ENCODE data around the gene MYOCD. TPM values are rescaled to one million over a fixed set of nuclear protein-coding genes. Genes with fewer than 3 reads are reported as not detected.

The MYOCD gene
- total RNA-seq, 6 experiments from 2014 or later = 0.07 to 2.4 (median 0.11) TPM

GRCh38 chr17:12759090-12759489 lies 93.4 kb downstream of the MYOCD start:
- Histone ChIP-seq H3K27me3 (no peaks in the 10 kb centered on the region), H3K27ac (no peak overlapping the region), H3K36me3 (no peaks in the 10 kb centered on the region), H3K4me3 (no peak overlapping the region), H3K9me3 (no peaks in the 10 kb centered on the region), H3K4me1 (no peaks in the 10 kb centered on the region)
- intact Hi-C loops (cut with DNase I) = no loop called here
- TF ChIP-seq POLR2A (IDR thresholded peaks at IDR 0.05) = no peak
- no peak for TF ChIP-seq CTCF (IDR thresholded peaks at IDR 0.05)
- WGBS (ENCODE audit: insufficient coverage, low coverage, low lambda C conversion rate, missing lambda C conversion rate) = 50% methylated on average over 2 of the region's 2 CpGs
- ATAC-seq = no peak
- no peak for DNase-seq

- ATAC-seq (no peak), DNase-seq (no peak)
- TF ChIP-seq POLR2A (IDR thresholded peaks at IDR 0.05) (no peak), CTCF (IDR thresholded peaks at IDR 0.05) (no peak)
- Histone ChIP-seq H3K4me1 (no peaks in the 10 kb centered on the region), H3K27me3 (no peaks in the 10 kb centered on the region), H3K4me3 (no peak overlapping the region), H3K36me3 (no peaks in the 10 kb centered on the region), H3K9me3 (no peaks in the 10 kb centered on the region), H3K27ac (no peak overlapping the region)
- intact Hi-C loops (cut with DNase I) = no loop called here
- WGBS (ENCODE audit: insufficient coverage, low coverage, low lambda C conversion rate, missing lambda C conversion rate) = 43% methylated on average over 6 of the region's 6 CpGs
Observed at GRCh38 chr17:12765548-12765947, 99.9 kb downstream of the MYOCD start.

GRCh38 chr17:12768255-12768654 lies 102.6 kb downstream of the MYOCD start:
- no peaks in the 10 kb centered on the region for H3K36me3 ChIP-seq
- H3K27me3 ChIP-seq = no peaks in the 10 kb centered on the region
- no peaks in the 10 kb centered on the region for H3K9me3 ChIP-seq
- 48% methylated on average over 4 of the region's 4 CpGs for WGBS (ENCODE audit: insufficient coverage, low coverage, low lambda C conversion rate, missing lambda C conversion rate)
- no peak overlapping the region for H3K27ac ChIP-seq
- no peaks in the 10 kb centered on the region for H3K4me1 ChIP-seq
- TF ChIP-seq POLR2A (IDR thresholded peaks at IDR 0.05) (no peak), CTCF (IDR thresholded peaks at IDR 0.05) (no peak)
- DNase-seq (no peak), ATAC-seq (no peak)
- H3K4me3 ChIP-seq = no peak overlapping the region
- intact Hi-C loops (cut with DNase I) = no loop called here

- Histone ChIP-seq H3K4me3 (no peak overlapping the region), H3K9me3 (no peaks in the 10 kb centered on the region), H3K27me3 (no peaks in the 10 kb centered on the region), H3K36me3 (no peaks in the 10 kb centered on the region), H3K4me1 (no peaks in the 10 kb centered on the region), H3K27ac (no peak overlapping the region)
- intact Hi-C loops (cut with DNase I) = no loop called here
- no peak for TF ChIP-seq CTCF (IDR thresholded peaks at IDR 0.05)
- TF ChIP-seq POLR2A (IDR thresholded peaks at IDR 0.05) = no peak
- 86% methylated on average over 4 of the region's 6 CpGs for WGBS (ENCODE audit: insufficient coverage, low coverage, low lambda C conversion rate, missing lambda C conversion rate)
- ATAC-seq = no peak
- DNase-seq = no peak
Observed at GRCh38 chr17:12769981-12770380, 104.3 kb downstream of the MYOCD start.

- Histone ChIP-seq H3K9me3 (no peaks in the 10 kb centered on the region), H3K4me1 (no peaks in the 10 kb centered on the region), H3K36me3 (no peaks in the 10 kb centered on the region), H3K27ac (no peak overlapping the region), H3K27me3 (no peaks in the 10 kb centered on the region), H3K4me3 (no peak overlapping the region)
- intact Hi-C loops (cut with DNase I) = no loop called here
- TF ChIP-seq CTCF (IDR thresholded peaks at IDR 0.05) = no peak
- TF ChIP-seq POLR2A (IDR thresholded peaks at IDR 0.05) = no peak
- no peak for DNase-seq
- ATAC-seq = no peak
- WGBS (ENCODE audit: insufficient coverage, low coverage, low lambda C conversion rate, missing lambda C conversion rate) = 31% methylated on average over 1 of the region's 1 CpG
Observed at GRCh38 chr17:12773153-12773552, 107.5 kb downstream of the MYOCD start.

Data from right lobe of liver (tissue), 6 donors.